Activated T-cell treated with anti-CD3 and anti-CD28 coated beads, Interleukin-2, amount 50 U/mL, for 24 hours (primary cell): ENCODE measurements around the gene CTAGE9.

Experiments
- DNase-seq: peaks from one replicate; pipeline ENCODE4 v3.0.0-alpha.2; 2020
- H3K27ac Mint-ChIP-seq: 2 replicates; pipeline ENCODE4 v1.8.0; 2020; ENCODE audit warnings: mild to moderate bottlenecking, mixed read lengths
- H3K27me3 Mint-ChIP-seq: 2 replicates; pipeline ENCODE4 v1.8.0; 2020; ENCODE audit warnings: mixed read lengths
- H3K36me3 Mint-ChIP-seq: 2 replicates; pipeline ENCODE4 v1.8.0; 2020; ENCODE audit warnings: low read depth, mixed read lengths
- H3K4me1 Mint-ChIP-seq: 2 replicates; pipeline ENCODE4 v1.8.0; 2020; ENCODE audit warnings: low read depth, mixed read lengths
- H3K4me3 Mint-ChIP-seq: 2 replicates; pipeline ENCODE4 v1.8.0; 2020; ENCODE audit warnings: mild to moderate bottlenecking, moderate library complexity, mixed read lengths
- H3K9me3 Mint-ChIP-seq: 2 replicates; pipeline ENCODE4 v1.8.0; 2020; ENCODE audit warnings: mixed read lengths

CTAGE9 gene

DNA sequence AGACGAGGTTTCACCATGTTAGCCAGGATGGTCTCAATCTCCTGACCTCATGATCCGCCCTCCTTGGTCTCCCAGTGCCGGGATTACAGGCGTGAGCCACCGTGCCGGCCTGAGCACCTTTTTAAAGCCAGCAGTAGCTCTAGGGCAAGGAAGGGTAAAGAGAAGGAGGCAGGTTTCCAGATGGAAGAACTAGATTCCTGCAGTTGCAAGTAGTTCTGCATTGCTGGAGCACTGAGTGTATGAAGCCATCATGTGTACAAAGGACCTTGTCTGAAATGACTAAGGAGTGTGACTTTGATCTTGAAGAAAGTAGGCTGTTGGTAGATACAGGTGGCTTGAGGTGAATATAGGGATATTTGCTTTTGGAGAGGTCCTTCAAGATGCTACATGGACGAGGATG, 13.9 kb downstream of the CTAGE9 start:
- H3K9me3 Mint-ChIP-seq = no peaks in the 10 kb centered on the region
- H3K4me1 Mint-ChIP-seq = peaks cover 2% of the 10 kb centered on the region
- H3K4me3 Mint-ChIP-seq = no peak overlapping the region
- H3K36me3 Mint-ChIP-seq = no peaks in the 10 kb centered on the region
- no peak overlapping the region for H3K27ac Mint-ChIP-seq
- DNase-seq = no peak
- no peaks in the 10 kb centered on the region for H3K27me3 Mint-ChIP-seq

DNA sequence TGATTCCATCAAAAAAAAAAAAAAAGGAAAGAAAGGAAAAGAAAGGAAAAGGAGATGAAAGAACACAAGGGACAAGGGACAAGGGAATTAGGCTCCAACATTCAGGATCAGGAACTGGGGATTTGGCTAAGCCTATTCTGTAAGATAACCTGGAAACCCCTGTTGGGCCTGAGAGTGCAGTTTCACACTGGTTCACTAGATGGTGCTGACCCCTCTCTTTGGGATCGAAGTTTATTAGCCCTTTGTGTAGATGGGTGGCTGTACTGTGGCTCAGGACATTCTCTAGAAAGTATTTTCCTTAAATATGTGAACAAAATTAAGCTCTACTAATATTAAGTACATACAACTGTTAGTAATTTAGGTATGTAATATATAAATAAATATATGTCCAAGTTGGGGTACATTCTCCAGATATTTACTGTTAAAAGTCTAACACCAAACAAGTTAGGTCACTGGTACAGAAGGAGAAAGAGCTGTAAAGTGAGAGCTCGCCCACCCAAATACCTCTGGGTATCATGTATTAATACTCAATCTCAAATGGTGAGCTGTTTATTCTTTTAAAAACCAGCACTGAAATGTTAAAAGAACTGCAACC, 15.9 kb downstream of the CTAGE9 start:
- Mint-ChIP-seq H3K9me3 (no peaks in the 10 kb centered on the region), H3K4me1 (peaks cover 2% of the 10 kb centered on the region), H3K4me3 (no peak overlapping the region), H3K27me3 (peaks cover 2% of the 10 kb centered on the region), H3K27ac (no peak overlapping the region), H3K36me3 (no peaks in the 10 kb centered on the region)
- peak; percentile 32 for DNase-seq

- Mint-ChIP-seq H3K4me3 (no peak overlapping the region), H3K27ac (no peak overlapping the region), H3K36me3 (no peaks in the 10 kb centered on the region), H3K27me3 (peaks cover 2% of the 10 kb centered on the region), H3K9me3 (no peaks in the 10 kb centered on the region), H3K4me1 (peaks cover 13% of the 10 kb centered on the region)
- DNase-seq = no peak
These were observed 17.4 kb downstream of the CTAGE9 start for GRCh38 chr6:131693384-131693783.

DNA sequence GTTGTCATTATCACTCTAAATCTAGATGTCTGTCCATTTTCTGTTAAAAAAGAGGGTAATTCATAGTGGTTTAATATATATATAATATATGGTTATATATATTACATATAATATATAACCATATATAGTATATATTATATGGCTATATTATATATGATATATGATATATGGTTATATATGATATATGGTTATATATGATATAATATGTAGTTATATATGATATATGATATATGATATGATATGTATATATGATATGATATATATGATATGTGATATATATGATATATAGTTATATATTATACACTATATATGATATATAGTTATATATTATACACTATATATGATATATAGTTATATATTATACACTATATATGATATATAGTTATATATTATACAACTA, 18.2 kb downstream of the CTAGE9 start:
- Mint-ChIP-seq H3K4me1 (peaks cover 19% of the 10 kb centered on the region), H3K36me3 (no peaks in the 10 kb centered on the region), H3K4me3 (no peak overlapping the region)

DNA sequence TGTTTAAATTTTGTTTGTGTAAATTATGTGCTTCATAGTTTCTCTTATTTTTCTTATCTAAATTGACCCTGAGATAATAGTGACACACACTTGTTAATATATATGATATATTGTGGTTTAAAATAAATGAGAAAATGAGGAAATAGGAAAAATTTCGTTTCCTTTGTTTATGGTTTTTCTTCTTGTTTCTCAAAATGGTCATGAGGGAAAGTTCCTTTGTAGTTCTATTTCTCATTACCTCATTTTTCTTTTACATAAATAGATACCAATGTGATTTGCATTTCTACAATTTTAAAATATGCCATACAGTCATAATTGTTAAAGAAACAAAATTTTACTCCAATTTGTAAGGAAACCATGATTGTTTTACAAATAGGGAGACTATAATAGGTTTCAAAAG, 18.8 kb downstream of the CTAGE9 start:
- H3K4me3 Mint-ChIP-seq = no peak overlapping the region
- no peaks in the 10 kb centered on the region for H3K9me3 Mint-ChIP-seq
- no peak for DNase-seq
- peaks cover 21% of the 10 kb centered on the region for H3K4me1 Mint-ChIP-seq
- H3K27me3 Mint-ChIP-seq = peaks cover 2% of the 10 kb centered on the region
- H3K27ac Mint-ChIP-seq = no peak overlapping the region
- no peaks in the 10 kb centered on the region for H3K36me3 Mint-ChIP-seq

More for the DNA sequence above, 18.2 kb downstream of the CTAGE9 start:
- Mint-ChIP-seq H3K9me3 (no peaks in the 10 kb centered on the region), H3K27me3 (peaks cover 2% of the 10 kb centered on the region), H3K27ac (no peak overlapping the region)
- no peak for DNase-seq

DNA sequence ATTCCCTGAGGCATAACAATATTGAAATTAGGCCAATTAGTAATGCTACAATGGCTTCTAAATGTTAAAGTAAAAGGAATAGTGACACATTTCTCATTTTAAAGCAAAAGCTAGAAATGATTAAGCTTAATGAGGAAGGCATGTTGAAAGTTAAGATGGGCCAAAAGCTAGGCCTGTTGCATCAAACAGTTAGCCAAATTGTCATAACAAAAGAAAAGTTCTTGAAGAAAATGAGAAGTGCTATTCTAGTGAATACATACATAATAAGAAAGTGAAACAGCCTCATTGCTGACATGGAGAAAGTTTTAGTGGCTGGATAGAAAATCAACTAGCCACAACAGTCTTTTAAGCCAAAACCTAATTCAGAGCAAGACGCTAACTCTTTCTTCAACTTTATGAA, 22.5 kb downstream of the CTAGE9 start:
- Mint-ChIP-seq H3K36me3 (no peaks in the 10 kb centered on the region), H3K9me3 (no peaks in the 10 kb centered on the region), H3K27me3 (peaks cover 2% of the 10 kb centered on the region), H3K27ac (peak overlapping the region; percentile 59), H3K4me1 (peaks cover 38% of the 10 kb centered on the region), H3K4me3 (no peak overlapping the region)
- DNase-seq = no peak

DNA sequence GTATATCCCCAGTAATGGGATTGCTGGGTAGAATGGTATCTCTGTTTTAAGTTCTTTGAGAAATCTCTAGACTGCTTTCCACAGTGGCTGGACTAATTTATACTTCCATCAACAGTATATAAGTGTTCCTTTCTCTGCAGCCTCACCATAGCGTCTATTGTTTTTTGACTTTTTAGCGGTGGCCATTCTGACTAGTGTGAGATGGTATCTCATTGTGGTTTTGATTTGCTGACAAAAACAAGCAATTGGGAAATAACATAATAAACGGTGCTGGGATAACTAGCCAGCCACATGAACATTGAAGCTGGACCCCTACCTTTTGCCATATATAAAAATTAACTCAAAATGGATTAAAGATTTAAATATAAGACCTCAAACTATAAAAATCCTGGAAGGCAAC, 23.8 kb downstream of the CTAGE9 start:
- no peaks in the 10 kb centered on the region for H3K36me3 Mint-ChIP-seq
- no peak overlapping the region for H3K27ac Mint-ChIP-seq
- H3K9me3 Mint-ChIP-seq = no peaks in the 10 kb centered on the region
- DNase-seq = no peak
- H3K4me3 Mint-ChIP-seq = no peak overlapping the region
- H3K27me3 Mint-ChIP-seq = peaks cover 2% of the 10 kb centered on the region
- H3K4me1 Mint-ChIP-seq = peaks cover 39% of the 10 kb centered on the region

GRCh38 chr6:131685266-131685780, 25.5 kb downstream of the CTAGE9 start:
- peak overlapping the region; percentile 77 for H3K27ac Mint-ChIP-seq
- H3K4me1 Mint-ChIP-seq = peaks cover 39% of the 10 kb centered on the region
- H3K36me3 Mint-ChIP-seq = no peaks in the 10 kb centered on the region
- H3K9me3 Mint-ChIP-seq = no peaks in the 10 kb centered on the region
- H3K27me3 Mint-ChIP-seq = no peaks in the 10 kb centered on the region
- DNase-seq = no peak
- H3K4me3 Mint-ChIP-seq = no peak overlapping the region

- Mint-ChIP-seq H3K4me3 (no peak overlapping the region), H3K27ac (no peak overlapping the region), H3K36me3 (no peaks in the 10 kb centered on the region), H3K9me3 (no peaks in the 10 kb centered on the region), H3K4me1 (peaks cover 28% of the 10 kb centered on the region), H3K27me3 (no peaks in the 10 kb centered on the region)
- DNase-seq = no peak
These were observed 27.3 kb downstream of the CTAGE9 start for GRCh38 chr6:131683479-131683878.

DNA sequence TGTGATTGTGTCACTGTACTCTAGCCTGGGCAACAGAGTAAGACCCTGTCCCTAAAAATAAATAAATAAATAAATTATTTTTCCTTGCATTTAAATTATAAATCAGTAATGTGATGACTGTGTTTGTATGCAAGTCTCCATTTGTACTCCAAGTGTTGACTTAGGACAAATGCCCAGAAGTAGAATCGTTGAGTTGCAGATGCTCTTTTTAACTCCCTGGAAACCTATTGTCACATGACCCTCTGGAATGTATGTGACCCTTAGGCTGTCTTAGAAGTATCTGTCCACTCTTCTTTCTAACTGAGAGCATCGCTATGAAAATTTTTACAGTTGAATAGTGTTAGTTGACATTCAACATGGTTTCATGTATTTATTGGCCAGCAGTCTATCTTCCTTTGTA, 28.4 kb downstream of the CTAGE9 start:
- Mint-ChIP-seq H3K9me3 (no peaks in the 10 kb centered on the region), H3K36me3 (no peaks in the 10 kb centered on the region), H3K27me3 (no peaks in the 10 kb centered on the region), H3K4me3 (no peak overlapping the region), H3K27ac (no peak overlapping the region), H3K4me1 (peaks cover 20% of the 10 kb centered on the region)
- no peak for DNase-seq

- Mint-ChIP-seq H3K36me3 (no peaks in the 10 kb centered on the region), H3K9me3 (no peaks in the 10 kb centered on the region), H3K27ac (no peak overlapping the region), H3K4me3 (no peak overlapping the region), H3K4me1 (peaks cover 15% of the 10 kb centered on the region), H3K27me3 (no peaks in the 10 kb centered on the region)
- DNase-seq = no peak
These were observed 29.2 kb downstream of the CTAGE9 start for GRCh38 chr6:131681585-131681984.

DNA sequence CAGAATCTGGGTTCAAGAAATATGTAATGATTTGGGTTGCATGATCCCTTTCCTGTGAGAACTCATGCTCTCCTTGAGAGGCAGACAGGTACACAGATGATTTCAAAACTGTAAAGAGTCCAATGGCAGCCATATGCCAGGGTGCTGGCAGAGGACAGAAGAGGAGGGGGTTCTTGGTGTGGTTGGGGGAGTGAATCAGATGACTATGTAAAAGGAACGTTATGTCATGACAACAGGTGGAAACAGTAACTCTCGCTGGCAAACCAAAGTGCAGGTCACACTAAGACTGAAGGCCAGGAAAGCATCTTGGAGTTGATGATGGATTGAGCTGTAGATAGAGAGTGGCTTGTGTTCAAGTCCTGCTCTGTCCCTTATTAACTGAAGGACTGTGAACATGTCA, 29.9 kb downstream of the CTAGE9 start:
- Mint-ChIP-seq H3K36me3 (no peaks in the 10 kb centered on the region), H3K4me1 (peaks cover 12% of the 10 kb centered on the region), H3K27ac (no peak overlapping the region), H3K9me3 (no peaks in the 10 kb centered on the region), H3K4me3 (no peak overlapping the region), H3K27me3 (no peaks in the 10 kb centered on the region)
- DNase-seq = no peak

DNA sequence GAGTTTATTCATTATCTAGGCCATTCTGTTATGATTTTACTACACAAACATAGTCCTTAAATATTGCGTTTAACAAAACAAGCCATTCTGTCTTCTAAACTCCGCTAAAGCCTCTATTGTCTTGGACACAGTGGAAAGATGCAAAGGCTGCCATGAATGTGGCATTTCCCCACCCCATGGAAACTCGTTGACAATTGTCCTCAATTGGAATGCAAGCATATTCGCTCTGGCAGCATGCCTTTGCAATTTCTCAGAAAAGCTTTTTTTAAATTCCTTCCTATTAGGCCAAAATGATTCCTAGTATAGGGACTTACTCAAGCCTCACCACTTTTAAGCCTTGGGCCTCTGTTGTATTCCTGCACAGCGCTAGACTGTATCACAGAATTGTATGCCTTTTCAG, 32.4 kb downstream of the CTAGE9 start:
- H3K36me3 Mint-ChIP-seq = no peaks in the 10 kb centered on the region
- no peak for DNase-seq
- H3K4me1 Mint-ChIP-seq = peaks cover 2% of the 10 kb centered on the region
- H3K27me3 Mint-ChIP-seq = no peaks in the 10 kb centered on the region
- no peaks in the 10 kb centered on the region for H3K9me3 Mint-ChIP-seq
- no peak overlapping the region for H3K4me3 Mint-ChIP-seq
- H3K27ac Mint-ChIP-seq = no peak overlapping the region

DNA sequence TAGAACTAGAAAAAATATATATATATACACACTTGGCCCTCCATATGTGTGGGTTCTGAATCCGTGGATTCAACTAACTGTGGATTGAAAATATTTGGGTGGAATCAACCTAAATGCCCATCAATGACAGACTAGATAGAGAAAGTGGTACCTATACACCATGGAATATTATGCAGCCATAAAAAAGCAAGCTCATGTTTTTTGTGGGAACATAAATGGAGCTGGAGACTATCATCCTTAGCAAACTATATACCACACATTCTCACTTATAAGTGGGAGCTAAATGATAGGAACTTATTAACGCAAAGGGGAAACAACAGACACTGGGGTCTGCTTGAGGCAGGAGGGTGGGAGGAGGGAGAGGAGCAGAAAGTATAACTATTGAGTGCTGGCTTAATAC, 37.6 kb downstream of the CTAGE9 start:
- Mint-ChIP-seq H3K36me3 (no peaks in the 10 kb centered on the region), H3K27ac (no peak overlapping the region), H3K4me3 (no peak overlapping the region), H3K9me3 (no peaks in the 10 kb centered on the region), H3K4me1 (no peaks in the 10 kb centered on the region), H3K27me3 (no peaks in the 10 kb centered on the region)
- DNase-seq = no peak

DNA sequence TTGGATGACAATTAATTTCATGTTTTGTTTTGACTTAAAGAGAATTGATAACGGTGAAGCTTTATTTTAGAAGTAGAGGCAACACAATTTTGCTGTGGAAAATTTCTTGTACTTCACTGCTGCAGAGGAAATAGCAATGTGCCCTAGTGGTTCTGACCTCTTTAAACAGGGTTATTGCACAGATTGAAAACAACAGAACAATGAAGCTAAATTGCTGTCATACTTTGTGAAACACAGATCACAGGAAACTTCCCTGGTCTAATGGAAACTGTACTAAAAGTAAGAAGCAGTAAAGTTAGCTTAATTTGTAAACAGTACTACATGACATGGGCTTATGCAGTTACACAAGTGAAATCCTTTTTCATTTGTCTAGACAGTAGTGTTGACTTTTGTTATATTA, 40.9 kb downstream of the CTAGE9 start:
- no peak overlapping the region for H3K4me3 Mint-ChIP-seq
- H3K27me3 Mint-ChIP-seq = no peaks in the 10 kb centered on the region
- no peaks in the 10 kb centered on the region for H3K36me3 Mint-ChIP-seq
- H3K9me3 Mint-ChIP-seq = no peaks in the 10 kb centered on the region
- no peak for DNase-seq
- H3K4me1 Mint-ChIP-seq = no peaks in the 10 kb centered on the region
- H3K27ac Mint-ChIP-seq = no peak overlapping the region
